ENCODE results near the gene NTRK3.
"Not testable (repeated sequence)": the region's sequence is repeated elsewhere in the genome, so short reads cannot be mapped to it uniquely, and the experiment has no call there.

Gene NTRK3

DNA sequence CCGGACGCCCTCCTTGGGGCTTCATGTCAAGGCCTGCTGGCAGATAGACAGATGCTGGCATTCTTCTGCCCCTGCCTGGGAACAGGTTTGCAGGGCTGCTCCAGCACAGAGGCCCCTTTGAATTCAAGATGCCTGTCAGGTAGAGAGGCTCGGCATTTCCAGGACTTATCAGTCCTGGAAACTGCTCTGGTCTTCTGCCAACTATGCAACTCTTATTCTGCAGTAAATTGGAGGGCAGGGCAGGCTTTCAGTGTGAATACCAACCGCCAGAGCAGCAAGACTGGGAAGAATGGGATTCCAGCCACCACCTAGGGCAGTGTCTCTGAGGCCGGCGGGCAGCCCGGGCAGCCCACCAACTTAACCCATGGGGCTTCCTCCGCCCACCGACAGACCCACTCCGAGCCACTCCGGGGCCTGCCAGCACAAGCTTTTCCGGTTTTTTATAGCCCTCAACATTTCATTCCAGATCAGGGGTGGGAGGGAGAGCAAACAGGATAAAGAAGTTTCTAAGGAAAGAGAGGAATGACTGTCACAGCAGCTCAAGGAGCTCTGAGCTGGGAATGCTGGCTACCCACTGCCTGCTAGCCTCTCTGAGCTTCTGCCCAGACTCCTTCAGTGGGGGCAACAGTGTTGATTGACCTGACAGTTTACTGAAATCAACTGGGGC, 140.9 kb downstream of the NTRK3 start:
- no peak for DNase-seq

DNA sequence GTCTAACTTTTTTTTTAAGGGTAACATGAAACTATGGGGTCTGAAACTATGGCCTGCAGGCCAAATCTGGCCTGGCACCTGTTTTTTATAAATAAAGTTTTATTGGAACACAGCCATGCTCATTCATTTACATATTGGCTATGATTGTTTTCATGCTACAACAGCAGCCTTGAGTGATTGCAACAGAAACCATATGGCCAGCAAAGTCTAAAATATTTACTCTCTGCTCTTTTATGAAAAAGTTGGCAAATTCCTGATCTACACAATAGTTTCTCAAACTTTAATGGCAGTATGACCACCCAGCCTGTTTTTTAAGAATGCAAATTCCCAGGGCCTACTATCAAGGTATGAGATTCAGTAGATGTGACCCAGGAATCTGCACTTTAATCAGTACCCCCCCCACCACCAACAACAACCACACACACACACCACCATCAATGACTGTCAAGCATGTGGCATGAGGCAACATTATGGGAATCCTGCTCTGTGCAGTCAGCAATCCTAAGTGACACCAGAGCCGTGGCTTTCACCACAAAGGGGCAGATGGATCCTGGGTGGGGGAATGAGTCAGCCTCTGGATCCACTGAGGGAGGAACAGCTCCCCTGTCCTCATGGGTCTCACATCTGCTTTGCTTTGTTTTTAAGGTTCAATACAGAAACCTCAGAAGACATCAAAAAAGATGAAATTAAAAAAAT, 142.8 kb downstream of the NTRK3 start:
- peak; percentile 2 for DNase-seq

DNA sequence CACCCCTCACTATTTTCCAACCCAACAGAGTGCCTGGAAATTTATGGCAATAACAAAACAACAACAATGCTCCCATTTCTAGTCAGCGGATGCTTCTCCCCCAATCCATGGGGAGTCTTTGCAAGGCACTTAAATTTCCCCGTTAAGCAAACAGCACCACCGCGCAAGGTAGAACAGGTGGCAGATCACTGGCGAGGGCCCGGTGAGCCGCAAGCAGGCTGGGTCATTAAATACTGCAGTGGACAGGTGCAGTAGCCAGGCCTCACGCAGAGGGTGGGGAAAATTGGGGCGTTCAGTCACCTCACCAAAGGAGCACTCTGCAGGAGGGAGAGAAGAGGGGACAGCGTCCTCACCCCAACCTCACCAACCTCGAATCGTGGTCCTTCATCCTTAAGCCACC, 147.5 kb downstream of the NTRK3 start:
- no peak for DNase-seq

DNA sequence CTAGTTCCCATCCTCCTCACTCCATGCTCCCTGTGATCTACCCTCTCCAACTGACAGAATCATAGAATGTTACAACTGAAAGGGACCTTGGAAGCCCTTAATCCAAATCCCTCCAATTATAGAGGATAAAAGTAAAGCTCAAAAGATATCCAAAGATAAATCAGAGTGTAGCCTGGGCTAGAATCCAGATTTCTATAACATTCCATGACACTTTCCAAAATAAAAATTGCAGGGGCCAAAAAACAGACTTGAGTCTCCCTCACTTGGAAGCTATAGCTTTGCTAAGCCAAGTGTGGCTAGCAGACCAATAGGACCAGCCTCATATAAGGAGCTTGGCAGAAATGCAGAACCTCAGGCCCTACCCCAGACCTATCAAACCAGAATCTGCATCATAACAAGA, 148.1 kb downstream of the NTRK3 start:
- DNase-seq = no peak

DNA sequence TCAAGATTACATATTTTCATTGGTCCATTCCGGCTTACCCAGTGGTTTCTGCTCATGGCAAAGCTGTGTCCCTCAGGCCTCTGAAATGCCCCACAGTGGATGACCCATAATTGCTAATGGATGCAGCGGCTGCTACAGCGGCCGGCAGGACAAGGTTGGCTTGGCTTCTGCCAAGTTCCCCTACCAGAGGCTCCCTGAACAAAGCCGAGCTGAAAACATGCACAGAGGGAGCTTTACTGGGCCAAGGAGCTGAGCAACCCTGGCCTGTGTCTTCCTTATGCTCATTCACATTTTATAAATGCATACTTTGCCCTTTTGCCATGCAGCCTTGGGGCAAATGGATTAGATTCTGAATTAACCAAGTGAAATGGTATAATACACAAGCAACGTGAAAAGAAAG, 150.5 kb downstream of the NTRK3 start:
- DNase-seq = no peak

DNA sequence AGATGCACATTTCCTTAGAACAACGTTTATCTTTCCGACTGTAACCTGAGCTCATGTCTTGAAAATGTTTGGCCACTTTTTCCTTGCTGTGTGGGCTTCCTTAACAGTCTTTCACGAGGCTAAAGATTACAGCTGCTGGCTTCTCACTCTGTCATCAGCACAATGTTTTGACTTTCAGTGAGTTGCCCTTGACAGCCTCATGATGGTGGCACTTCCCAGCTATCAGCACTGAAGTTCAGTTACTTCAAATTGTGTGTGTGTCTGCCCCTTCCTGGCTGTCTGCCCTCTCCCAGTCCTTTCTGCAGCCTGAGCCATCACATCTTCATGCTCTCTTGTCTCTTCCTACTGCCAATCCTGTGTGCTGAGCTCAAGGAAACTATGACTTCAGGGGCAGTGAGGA, 152.2 kb downstream of the NTRK3 start:
- DNase-seq = no peak

DNA sequence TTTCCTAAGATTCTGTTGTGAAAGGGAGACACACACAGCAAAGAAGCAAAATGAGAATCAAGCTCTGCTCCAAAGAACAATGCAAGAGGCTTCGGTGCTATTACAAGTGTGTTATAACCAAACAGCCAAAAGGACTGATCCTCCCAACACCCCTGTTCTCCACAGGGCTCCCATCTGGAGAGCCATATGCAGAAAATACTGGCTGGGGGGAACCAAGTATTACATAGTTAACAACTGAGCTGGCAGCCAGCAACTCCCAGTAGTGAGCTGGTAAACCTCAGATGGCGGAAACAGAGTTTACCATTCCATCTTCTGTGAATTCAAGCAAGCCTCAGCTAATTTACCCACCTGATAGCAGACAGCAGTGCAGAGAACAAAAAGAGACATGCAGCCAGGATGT, 156.4 kb downstream of the NTRK3 start:
- no peak for DNase-seq

DNA sequence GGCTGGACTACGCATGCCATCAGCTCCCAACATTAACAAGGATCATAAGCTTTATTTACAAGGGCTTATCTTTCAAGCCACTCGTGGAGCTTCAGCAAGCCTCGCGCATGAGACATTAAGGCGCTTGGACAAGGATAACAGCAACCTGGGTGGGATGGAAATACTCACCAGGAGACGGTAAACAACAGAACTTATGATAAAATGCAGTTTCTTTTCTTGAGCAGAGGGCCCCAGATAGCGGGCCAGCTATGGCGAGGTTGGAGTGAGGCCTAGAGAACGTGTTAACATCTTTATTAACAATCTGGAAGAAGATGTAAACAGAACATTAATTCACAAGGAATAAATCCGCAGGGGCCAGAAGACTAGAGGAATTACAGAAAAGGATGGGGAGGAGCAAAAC, 158.2 kb downstream of the NTRK3 start:
- peak; percentile 46 for DNase-seq

DNA sequence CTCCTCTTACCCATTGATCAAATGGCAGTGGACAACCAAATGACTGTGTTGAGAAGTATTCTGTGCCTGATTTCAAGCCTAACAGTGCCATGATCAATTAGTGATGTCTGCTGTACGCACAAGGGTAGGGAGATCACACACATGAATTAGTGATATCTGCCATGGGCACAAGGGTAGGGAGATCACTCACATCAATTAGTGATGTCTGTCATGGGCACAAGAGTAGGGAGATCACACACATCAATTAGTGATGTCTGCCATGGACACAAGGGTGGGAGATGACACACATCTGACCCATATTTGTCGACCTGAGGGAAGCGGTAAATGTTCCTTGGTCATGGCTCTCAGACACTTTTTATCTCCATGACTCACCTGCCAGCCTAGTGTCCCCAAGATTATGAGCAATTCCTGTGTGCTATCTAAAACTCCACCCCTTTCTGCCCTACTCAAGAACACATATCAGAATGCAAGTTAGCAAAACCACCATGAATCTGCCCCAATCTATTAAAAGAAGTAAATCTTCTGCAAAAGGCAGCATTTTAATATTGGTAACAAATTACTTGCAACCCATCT, 165.0 kb downstream of the NTRK3 start:
- DNase-seq = no peak

DNA sequence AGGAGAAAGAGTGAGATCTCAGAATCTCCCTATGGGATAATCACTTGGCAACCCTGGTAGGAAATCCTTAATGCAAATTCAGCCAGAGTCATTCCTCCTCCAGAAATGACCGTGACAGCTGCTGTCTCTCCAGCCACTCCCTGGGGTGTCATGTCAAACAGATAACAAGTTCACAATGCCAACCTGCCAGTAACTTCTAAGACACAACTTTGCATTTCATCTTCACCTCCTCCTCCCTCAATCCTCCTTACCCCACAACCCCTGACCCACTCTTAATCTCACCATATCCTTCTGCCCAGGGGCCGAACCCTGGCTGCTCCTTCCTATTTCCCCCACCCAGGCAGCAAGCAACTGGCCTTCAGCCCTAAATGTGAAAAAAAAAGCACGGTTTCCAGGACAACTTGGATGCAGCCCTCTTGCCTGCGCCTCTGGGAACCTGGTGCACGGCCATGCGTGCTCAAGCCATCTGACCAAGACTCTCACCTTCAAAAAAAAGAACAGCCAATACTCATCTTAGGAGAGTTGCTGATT, 166.0 kb downstream of the NTRK3 start:
- DNase-seq = no peak

DNA sequence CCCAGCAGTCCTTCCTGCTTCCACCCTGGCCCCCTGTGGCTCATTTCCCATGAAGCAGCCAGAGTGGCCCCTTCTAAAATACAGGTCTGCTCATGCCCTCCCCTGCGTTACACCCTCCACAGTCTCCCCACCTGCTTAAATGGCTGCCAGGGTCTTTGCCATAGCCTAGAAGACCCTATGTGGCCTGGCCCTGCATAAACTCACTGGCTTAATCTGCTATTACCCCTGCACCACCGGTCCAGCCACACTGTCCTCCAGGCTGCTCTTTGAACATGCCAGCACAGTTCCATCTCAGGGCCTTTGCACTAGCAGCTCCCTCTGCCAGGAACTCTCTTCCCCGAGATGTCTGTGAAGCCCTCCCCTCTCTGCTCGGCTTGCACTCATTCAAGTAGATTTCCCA, 166.8 kb downstream of the NTRK3 start:
- DNase-seq = no peak

DNA sequence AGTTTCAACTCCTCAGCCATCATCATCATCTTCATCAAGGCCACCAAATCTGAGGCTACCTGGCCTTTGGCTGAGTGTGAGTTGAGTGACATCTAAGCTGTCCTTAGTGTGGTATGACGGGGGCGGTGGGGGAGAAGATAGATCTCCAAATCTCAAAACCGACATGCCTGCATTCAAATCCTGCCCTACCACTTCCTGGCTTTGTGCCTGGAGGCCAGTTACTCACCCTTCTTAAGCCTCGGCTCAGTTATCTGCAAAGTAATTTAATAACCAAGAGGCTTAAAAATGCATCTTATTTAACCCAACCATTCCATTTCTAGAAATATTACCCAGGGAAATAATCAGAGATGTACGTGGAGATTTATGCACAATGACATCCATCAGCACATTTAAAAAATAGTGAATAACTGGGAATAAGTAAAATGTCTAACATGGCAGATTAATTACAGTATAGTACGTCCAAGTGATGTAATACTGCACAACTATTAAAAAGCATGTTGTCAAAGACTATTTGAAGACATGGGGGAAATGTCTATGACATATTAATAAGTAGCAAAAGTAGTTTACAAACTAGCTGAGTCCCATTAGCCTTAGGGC, 167.4 kb downstream of the NTRK3 start:
- DNase-seq = no peak

DNA sequence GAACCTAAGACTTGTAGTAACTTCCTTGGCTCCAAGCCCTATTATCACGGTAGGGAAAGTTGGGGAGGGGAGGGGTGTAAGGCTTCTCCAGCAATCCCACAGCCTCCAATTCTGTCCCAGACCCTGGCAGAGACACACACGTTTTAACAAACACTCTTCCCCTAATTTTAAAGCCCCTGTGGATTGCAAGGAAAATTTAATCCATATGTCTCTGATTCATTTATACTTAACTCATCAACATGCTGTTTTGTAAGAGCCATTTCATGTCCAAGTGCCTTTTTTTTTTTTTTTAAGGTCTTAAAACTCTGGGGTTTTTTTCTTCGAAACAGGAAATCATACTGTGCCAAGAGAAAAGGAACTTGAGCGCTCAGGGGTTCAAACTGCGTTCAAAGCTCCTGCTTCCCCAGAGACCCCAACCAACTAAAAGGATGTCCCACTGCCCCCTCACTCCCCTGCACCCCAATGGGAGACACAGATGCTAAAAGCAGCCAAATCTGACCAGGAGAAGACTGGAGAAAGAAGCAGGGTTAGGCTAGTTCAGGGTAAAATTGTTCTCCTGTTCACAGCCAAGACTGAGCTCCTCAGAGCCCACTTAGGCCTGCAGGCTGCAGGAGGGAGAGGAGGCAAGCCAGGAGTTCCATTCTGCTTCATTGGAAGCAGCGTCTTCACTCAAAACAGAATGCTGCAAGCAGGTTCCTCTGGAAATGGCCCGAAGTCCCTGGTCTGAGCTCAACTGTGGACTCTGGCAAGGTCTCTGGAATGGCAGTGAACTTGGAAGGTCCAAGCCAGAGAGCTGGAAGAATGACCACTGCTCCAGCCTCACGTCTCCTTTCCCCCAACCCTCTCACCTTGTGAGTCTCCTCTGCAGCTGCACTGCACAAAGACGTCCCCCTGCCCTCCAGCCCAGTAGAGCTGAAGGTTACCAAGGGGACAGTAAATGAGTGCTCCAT, 172.5 kb downstream of the NTRK3 start:
- DNase-seq = no peak

DNA sequence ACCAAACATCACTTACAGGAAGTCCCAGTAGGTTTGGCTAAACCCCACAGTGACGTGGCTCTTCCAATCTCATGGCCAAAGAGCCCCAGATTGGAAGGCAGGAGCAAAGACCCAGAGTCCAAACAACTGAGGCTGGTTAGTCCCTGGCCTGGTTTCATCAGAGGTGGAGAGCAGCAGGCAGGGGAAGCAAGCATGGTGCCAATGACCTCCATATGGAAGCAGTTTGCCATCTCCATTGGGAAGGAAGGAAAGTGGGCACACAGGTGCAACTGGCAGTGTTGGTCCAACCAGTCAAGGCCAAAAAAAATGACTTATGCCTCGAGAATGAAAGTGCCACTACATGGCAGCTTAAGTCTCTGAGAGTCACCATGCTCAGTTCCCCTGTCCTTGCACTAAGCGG, 175.9 kb downstream of the NTRK3 start:
- DNase-seq = no peak

DNA sequence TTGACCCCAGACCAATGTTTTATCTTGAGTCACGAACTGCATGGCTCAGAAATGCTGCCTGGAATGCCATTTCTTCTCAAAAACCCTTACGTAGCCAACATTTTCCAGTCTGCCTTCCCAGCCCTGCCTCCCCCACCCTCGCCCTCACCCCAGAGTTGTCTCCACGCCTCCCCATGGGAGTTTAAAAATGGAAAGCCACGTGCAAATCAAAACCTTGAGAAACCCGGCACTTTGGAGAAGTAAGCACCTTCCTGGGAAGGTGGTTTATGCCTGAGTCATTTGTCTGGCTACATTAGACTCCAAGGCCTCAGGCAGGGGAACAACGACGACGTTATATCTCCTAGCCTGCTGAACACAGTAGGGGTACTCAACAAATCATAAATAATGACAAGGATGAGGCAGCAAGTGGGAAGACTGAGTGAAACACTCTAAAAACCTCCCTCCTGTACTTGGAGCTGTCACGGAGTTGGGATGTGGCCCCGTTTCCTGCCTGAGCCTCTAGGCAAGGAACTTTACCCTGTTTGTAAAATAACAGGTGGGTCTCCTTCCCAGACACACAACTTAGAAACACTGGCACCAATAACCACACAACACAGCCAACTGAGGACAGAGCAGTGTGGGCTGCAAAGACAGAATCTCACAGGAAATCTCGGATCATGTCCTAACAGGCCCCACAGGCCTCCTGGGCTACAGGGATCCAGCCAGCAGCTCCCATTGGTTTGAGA, 179.1 kb downstream of the NTRK3 start:
- no peak for DNase-seq

DNA sequence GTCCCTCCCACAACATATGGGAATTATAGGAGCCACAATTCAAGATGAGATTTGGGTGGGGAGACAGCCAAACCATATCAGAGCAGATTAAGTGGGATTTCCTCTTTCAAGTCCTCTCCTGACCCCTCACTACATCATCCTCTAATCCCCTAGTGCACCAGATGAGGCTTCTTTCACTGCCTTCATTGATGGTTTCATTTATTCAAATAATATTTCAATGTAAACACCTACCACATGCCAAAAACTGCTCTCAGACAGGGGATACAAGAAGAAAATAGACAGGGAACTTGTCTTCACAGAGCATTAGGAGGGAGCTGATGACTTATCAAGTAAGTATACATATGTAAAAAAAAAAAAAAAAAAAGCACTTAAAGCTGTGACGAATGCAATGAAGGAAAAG, 180.2 kb downstream of the NTRK3 start:
- DNase-seq = peak; percentile 93

DNA sequence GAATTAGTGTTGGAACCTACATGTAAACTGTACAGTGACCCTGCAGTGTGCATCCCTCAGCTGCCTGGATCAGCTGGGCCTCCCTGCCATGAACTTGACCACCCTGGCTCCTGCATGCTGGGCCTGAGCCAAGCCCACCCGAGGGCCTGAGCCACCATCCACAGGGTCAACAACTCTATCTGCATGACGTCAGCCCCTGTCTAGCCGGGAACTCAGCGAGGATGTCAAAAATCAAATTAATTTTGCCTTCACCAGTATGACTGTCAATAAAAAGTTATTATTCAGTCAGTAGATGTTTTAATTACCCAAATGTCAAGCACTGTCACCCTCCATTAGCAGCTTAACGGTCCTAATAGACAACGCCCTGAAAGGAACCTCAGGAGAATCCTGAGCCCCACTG, 181.4 kb downstream of the NTRK3 start:
- DNase-seq = no peak

DNA sequence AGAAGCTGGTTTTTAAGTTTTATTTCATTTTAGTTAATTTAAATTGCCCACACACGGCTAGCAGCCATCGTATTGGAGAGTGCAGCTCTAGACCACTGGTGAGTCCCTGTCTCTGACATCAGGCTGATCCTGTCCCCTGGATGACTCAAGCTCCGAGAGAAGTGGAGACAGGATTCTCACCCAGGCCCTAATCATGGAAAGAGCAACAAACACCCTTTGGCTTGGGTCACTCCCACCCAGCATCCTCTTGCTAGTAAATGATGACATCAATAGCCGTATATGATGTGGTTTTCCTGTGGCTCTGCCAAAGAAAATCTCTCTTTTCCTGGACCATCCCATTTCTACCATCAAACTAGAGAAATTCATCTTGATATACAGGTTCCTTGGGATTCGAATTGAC, 182.2 kb downstream of the NTRK3 start:
- DNase-seq = no peak

DNA sequence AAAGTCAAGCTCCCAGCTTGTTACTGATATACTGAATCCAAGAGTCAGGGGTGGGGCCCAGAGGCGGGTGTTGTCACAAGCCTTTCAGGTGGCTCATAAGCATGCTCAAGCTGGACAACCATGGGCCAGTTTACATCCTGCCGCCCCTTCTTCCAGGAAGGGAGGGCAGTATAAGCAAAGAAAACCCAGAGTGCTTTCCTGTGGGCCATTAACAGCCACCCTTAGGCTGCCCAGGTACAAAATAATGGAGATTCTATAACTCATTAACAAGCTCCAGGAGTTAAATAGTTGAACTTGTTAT, 183.2 kb downstream of the NTRK3 start:
- no peak for DNase-seq

DNA sequence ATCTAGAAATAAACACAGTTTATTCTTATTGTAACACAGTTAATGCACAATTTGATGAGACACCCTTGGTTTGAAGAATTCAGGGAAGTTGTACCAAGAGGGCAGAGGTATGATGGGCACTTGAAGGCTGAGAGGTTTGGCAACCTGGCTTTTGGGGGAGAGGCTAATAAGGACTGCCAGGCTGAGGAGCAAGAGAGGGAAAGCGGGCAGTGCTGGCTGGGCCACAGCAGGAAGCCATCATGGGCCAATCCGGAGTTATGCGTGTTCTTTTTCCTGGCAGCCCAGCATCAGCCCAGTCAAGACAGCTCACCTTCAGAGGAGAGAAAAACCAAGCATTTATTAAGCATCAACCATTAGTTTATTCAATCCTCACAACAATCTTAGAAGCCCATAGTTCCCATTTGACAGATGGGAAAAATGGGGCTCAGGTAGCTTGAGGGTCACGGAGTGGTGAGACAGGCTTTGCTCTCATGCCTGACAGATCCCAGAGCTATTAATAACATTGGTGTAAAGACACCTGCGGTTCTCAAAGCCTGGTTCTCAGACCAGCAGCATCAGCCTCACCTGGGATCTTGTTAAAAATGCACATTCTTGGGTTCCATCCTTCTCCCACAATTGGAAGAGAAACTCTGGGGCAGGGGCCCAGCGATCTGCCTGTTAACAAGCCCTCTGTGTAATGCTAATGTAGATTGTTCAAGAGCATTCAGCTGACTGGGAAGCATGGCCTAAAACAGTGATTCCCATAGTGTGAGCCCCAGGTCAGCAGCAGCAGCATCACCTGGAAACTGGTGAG, 183.7 kb downstream of the NTRK3 start:
- no peak for DNase-seq

DNA sequence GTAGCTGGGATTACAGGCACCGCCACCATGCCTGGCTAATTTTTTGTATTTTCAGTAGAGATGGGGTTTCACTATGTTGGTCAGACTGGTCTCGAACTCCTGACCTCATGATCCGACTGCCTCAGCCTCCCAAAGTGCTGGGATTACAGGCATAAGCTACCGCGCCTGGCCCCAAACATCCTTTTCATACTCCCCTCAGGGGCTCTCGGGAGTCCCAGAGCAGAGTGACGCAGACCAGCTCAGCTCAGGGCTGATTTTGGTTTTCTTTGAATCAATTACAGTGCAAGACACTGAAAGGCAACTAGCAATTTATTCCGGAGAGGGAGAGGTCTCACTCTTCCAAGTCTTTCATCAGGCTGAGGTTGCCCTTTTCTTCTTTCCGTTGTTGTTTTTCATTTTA, 184.4 kb downstream of the NTRK3 start:
- DNase-seq = not testable (repeated sequence)

All from NCI-H82 (cell line).